MM.1S (cell line): ENCODE measurements around the gene FASTKD1.

ENCODE experiments used
- DNase-seq: peaks from one replicate; pipeline ENCODE4 v3.0.0-alpha.2; 2015
- H2AFZ ChIP-seq: fragments of 300-600 bp; sonication (generic); 2 replicates; pipeline ENCODE4 v1.6.0; 2016; ENCODE audit warnings: antibody characterized with exemption, low read length
- H3F3A ChIP-seq: fragments of 300-600 bp; sonication (generic); 2 replicates; pipeline ENCODE4 v1.6.1; 2016; ENCODE audit warnings: mild to moderate bottlenecking, antibody characterized with exemption, low read length, moderate library complexity, mixed read lengths; ENCODE audit not compliant: insufficient read depth
- H3K27ac ChIP-seq: fragments of 300-600 bp; sonication (generic); 2 replicates; pipeline ENCODE4 v1.5.1; 2016; ENCODE audit warnings: mild to moderate bottlenecking, low read length
- H3K27me3 ChIP-seq: fragments of 300-600 bp; sonication (generic); replicated peaks from 2 replicates; pipeline ENCODE4 v1.6.0; 2016; ENCODE audit warnings: low read length; ENCODE audit not compliant: insufficient read depth
- H3K36me3 ChIP-seq: fragments of 300-600 bp; sonication (generic); replicated peaks from 2 replicates; pipeline ENCODE4 v1.6.1; 2016; ENCODE audit warnings: mild to moderate bottlenecking, low read length, mixed read lengths; ENCODE audit not compliant: insufficient read depth
- H3K4me1 ChIP-seq: fragments of 300-600 bp; sonication (generic); 2 replicates; pipeline ENCODE4 v1.6.1; 2016; ENCODE audit warnings: low read length, mixed read lengths
- H3K4me2 ChIP-seq: fragments of 300-600 bp; sonication (generic); 2 replicates; pipeline ENCODE4 v1.6.0; 2016; ENCODE audit warnings: low read depth, low read length
- H3K4me3 ChIP-seq: fragments of 300-600 bp; sonication (generic); 2 replicates; pipeline ENCODE4 v1.5.1; 2016; ENCODE audit warnings: low read length, mixed read lengths
- H3K79me2 ChIP-seq: fragments of 300-600 bp; sonication (generic); 2 replicates; pipeline ENCODE4 v1.6.1; 2016; ENCODE audit warnings: mixed run types, low read length, mixed read lengths
- H3K9ac ChIP-seq: fragments of 300-600 bp; sonication (generic); 2 replicates; pipeline ENCODE4 v1.6.1; 2016; ENCODE audit warnings: low read length, mixed read lengths
- H3K9me2 ChIP-seq: fragments of 300-600 bp; sonication (generic); replicated peaks from 2 replicates; pipeline ENCODE4 v1.6.1; 2016; ENCODE audit warnings: mild to moderate bottlenecking, low read length, mixed read lengths; ENCODE audit not compliant: insufficient read depth
- H3K9me3 ChIP-seq: fragments of 300-600 bp; sonication (generic); replicated peaks from 2 replicates; pipeline ENCODE4 v1.6.1; 2016; ENCODE audit warnings: mild to moderate bottlenecking, low read length, mixed read lengths; ENCODE audit not compliant: insufficient read depth
- H4K20me1 ChIP-seq: fragments of 300-600 bp; sonication (generic); 2 replicates; pipeline ENCODE4 v1.6.1; 2016; ENCODE audit warnings: mild to moderate bottlenecking, low read length, moderate library complexity, mixed read lengths; ENCODE audit not compliant: insufficient read depth
- EZH2 ChIP-seq: fragments of 300-600 bp; sonication (generic); optimal IDR thresholded peaks from 2 replicates; pipeline ENCODE3; 2017; ENCODE audit warnings: low read depth, mild to moderate bottlenecking, antibody characterized with exemption, low read length, mixed read lengths
- EZH2phosphoT487 ChIP-seq: fragments of 300-600 bp; sonication (generic); IDR thresholded peaks from 2 replicates; pipeline ENCODE4 v1.6.1; 2018; ENCODE audit warnings: antibody characterized with exemption, low read length
- TF ChIP-seq, protein P1 (sequence below): fragments of 300-600 bp; sonication (generic); IDR thresholded peaks from 2 replicates; pipeline ENCODE4 v1.5.1; 2016; ENCODE audit warnings: antibody characterized with exemption, low read length, mixed read lengths

Gene FASTKD1

DNA sequence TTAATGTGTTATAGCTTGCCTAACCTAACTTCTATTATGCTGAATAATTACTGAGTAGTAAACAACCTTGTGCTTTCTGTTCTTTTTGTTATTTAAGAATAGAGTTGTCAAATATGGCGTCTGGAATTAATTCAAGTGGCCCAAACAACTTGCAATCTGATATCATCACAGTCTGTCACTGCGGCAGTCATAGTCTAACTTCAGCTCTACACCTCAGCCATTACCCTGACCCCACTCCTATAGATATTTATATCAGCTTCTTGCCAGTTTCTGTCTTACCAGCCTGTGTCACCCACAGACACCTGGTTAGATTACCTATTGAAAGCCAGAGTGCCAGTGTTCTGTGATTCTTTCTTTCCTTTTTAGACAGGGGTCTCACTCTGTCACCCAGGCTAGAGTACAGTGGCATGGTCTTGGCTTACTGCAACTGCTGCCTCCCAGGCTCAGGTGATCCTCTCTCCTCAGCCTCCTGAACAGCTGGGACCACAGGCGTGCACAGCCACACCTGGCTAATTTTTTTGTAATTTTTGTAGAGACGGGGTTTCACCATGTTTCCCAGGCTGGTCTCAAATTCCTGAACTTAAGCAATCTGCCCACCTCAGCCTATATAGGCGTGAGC, 78.2 kb downstream of the FASTKD1 start:
- no peaks in the 10 kb centered on the region for H3F3A ChIP-seq
- no peak for DNase-seq
- no peaks in the 10 kb centered on the region for H3K27me3 ChIP-seq
- H3K36me3 ChIP-seq = no peaks in the 10 kb centered on the region
- H4K20me1 ChIP-seq = no peaks in the 10 kb centered on the region
- no peaks in the 10 kb centered on the region for H3K4me1 ChIP-seq
- no peak overlapping the region for H3K27ac ChIP-seq
- no peaks in the 10 kb centered on the region for H3K9me2 ChIP-seq
- H3K4me2 ChIP-seq = no peak overlapping the region
- TF ChIP-seq EZH2 (no peak), EZH2phosphoT487 (no peak)
- TF ChIP-seq, protein P1, sequence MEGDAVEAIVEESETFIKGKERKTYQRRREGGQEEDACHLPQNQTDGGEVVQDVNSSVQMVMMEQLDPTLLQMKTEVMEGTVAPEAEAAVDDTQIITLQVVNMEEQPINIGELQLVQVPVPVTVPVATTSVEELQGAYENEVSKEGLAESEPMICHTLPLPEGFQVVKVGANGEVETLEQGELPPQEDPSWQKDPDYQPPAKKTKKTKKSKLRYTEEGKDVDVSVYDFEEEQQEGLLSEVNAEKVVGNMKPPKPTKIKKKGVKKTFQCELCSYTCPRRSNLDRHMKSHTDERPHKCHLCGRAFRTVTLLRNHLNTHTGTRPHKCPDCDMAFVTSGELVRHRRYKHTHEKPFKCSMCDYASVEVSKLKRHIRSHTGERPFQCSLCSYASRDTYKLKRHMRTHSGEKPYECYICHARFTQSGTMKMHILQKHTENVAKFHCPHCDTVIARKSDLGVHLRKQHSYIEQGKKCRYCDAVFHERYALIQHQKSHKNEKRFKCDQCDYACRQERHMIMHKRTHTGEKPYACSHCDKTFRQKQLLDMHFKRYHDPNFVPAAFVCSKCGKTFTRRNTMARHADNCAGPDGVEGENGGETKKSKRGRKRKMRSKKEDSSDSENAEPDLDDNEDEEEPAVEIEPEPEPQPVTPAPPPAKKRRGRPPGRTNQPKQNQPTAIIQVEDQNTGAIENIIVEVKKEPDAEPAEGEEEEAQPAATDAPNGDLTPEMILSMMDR = no peak
- no peak overlapping the region for H3K4me3 ChIP-seq
- no peaks in the 10 kb centered on the region for H3K79me2 ChIP-seq
- no peak overlapping the region for H2AFZ ChIP-seq
- H3K9me3 ChIP-seq = no peaks in the 10 kb centered on the region
- no peak overlapping the region for H3K9ac ChIP-seq

DNA sequence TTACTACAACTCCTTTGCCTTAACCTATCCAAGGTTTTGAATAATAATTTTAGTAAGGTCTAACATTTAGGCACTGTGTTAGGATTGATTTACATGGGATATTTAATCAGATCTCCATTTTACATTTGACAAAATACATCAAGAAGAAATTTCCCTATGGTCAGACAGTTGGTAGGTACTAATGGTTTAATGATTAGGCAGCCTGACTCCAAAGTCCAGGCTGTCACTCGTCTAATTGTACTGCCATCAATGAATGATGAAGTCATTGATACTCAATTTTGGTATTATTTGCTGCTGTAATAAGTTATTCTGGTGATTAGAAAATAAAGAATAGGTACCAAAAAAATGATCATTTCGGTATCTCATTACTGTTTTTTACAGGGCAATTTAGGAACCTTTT, 80.3 kb downstream of the FASTKD1 start:
- Histone ChIP-seq H3K79me2 (no peaks in the 10 kb centered on the region), H3K9me3 (no peaks in the 10 kb centered on the region), H3K9me2 (no peaks in the 10 kb centered on the region), H3K36me3 (no peaks in the 10 kb centered on the region), H3K27ac (no peak overlapping the region), H3F3A (no peaks in the 10 kb centered on the region), H3K4me3 (no peak overlapping the region), H2AFZ (no peak overlapping the region), H3K27me3 (no peaks in the 10 kb centered on the region), H3K4me2 (no peak overlapping the region), H3K9ac (no peak overlapping the region), H3K4me1 (no peaks in the 10 kb centered on the region), H4K20me1 (no peaks in the 10 kb centered on the region)
- TF ChIP-seq, protein P1 = no peak
- no peak for TF ChIP-seq EZH2
- no peak for TF ChIP-seq EZH2phosphoT487
- no peak for DNase-seq

DNA sequence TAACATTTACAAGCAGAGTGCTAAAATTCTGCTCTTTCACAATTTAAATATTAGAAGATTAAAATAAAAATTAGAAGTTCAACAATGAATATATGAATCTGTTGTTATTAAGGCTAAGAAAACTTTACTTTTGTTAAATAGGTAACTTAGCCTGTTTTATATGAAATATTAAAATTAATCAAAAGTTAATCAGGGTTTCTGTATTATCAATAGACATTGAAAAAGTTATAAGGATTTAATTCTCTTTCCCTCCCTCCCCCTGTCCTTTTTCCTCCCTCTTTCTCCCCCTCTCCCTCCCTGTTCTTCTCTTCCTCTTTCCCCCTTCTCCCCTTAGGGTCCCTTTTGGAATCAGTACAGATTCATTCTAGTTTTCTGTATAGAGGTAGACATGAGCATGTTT, 82.3 kb downstream of the FASTKD1 start:
- Histone ChIP-seq H3K79me2 (no peaks in the 10 kb centered on the region), H3K27me3 (no peaks in the 10 kb centered on the region), H3K27ac (no peak overlapping the region), H3K9me3 (no peaks in the 10 kb centered on the region), H3K9ac (no peak overlapping the region), H3F3A (no peaks in the 10 kb centered on the region), H3K36me3 (no peaks in the 10 kb centered on the region), H2AFZ (no peak overlapping the region), H3K4me2 (no peak overlapping the region), H4K20me1 (no peaks in the 10 kb centered on the region), H3K4me3 (no peak overlapping the region), H3K4me1 (no peaks in the 10 kb centered on the region), H3K9me2 (no peaks in the 10 kb centered on the region)
- TF ChIP-seq, protein P1 = no peak
- TF ChIP-seq EZH2phosphoT487 (no peak), EZH2 (no peak)
- no peak for DNase-seq
